ENCODE measurements around the gene CYTH1.

CYTH1 gene

DNA sequence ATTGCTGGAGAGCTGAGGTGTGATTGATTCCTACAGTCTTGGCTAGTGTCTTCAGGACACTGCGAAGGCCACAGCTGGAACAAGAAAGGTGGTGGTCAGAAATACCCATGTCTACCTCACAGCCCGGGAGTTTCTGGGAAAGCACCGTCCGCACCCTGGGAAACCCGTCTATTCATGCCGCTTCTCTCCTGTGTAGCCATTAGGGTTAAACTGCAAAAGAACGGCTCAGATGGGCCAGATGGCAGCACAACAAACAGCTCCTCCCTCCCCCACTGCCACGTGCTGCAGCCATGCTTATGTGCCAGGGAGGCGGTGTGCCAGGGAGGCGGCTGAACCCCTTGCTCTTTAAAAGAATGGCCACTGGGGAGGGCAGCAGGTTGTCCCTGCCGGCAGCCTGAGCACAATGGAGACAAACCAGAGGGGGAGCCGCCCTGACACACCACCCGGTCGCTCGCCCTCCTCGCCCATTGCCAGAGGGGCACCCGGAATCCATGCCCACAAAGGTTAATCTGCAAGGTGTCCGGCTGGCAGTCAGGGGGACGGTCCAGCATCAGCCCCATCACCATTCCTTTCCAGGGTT, 65.2 kb downstream of the CYTH1 start:
- peak; percentile 41 for DNase-seq (ENCODE audit: low spot score)

DNA sequence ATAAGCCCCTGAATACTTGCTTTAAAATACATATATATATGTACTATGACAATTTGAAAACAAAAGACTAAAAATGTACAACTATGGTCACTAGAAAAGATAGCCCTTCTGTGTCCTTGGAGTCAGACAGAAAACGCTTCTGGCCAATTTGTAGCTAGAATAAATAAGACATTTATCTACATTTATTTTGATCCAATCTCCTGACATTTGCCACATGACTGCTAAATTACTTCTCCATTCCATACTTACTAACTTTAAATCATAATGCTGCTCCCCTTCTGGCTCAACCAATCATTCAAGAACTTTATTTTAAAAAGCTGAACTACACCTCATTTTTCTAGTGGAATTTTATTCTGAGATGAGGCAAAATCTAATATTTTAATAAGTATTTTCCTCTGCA, 65.8 kb downstream of the CYTH1 start:
- no peak for DNase-seq (ENCODE audit: low spot score)

DNA sequence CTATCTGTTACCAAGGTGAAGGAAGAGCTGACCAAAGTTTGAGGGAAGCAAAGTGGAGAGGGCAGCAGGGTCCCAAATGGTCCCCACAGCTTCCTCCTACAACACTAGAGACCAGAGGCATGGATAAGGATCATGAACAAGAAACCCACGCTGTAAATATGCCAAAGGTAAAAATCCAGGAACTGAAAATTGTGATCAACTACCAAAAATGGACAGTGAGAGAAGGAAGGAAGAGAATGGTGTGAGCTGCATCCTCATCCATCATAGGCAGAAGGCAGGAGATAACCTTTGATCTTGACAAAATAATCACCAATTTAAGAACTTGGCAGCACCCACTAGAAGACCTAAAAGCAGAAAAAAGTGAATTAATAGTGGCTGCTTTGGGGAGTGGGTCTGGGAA, 66.2 kb downstream of the CYTH1 start:
- no peak for DNase-seq (ENCODE audit: low spot score)

DNA sequence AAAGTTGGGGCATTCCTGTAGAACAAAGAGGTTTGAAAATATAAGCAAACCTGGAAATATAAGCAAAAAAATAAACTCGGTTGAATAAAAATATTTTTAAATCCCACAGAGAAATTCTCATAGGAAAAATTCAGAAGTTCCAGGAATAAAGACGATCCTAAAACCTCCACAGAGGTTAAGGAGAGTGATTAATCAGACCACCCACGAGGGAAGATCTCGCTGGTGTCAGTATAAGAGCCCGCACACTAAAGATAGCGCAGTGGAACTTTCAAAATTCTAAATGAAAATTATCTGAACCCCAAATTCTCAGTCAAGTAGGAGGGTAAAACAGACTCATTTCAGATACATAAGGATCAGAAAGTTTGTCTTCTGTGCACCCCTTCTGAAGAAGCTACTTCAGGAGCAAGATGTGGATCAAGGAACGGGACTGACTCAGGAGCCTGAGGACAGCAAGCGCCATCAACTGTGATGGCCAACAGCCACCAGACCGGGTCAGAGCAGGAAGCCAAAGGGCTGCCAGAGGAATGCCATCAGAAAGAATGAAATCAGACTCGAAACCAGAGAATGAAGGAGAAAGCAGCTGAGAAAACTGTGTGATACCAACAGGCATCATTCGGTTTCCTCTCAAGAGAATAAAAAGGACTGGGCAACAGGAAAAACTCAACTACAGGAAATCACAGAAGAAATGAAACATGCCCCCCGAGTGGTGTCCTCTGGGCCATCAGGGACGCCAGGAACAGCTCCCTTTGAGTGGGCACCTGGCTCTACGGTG, 66.9 kb downstream of the CYTH1 start:
- DNase-seq (ENCODE audit: low spot score): no peak

DNA sequence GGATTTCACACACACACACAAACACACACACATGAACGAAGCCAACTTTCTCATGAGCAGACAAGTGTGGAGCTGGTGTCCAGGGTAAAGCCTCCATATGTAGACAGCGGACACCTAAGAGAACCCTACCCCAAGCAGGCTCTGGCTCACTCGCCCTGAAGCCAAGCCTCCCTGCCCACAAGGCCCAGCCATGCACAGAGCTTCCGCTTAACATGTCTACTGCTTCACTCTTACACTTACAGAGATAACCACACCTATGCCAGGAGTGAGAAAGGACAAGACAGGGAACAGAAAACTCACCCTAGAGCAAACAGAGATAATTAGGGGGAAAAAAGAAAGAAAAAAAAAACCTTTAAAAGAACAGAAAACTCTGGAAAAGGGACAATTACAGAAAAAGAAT, 67.5 kb downstream of the CYTH1 start:
- no peak for DNase-seq (ENCODE audit: low spot score)

DNA sequence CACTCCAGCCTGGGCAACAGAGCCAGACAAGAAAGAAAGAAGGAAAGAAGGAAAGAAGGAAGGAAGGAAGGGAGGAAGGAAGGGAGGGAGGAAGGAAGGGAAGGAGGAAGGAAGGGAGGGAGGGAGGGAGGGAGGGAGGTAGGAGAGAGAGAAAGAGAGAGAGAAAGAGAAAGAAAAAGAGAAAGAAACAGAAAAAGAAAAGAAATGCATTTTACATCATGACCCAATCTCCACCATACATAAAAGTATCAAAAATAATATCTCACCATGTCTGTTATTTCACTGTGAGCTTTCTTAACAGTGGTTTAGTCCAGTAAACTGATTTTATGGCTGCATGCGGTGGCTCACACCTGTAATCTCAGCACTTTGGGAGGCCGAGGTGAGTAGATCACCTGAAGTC, 70.0 kb downstream of the CYTH1 start:
- no peak for DNase-seq (ENCODE audit: low spot score)

DNA sequence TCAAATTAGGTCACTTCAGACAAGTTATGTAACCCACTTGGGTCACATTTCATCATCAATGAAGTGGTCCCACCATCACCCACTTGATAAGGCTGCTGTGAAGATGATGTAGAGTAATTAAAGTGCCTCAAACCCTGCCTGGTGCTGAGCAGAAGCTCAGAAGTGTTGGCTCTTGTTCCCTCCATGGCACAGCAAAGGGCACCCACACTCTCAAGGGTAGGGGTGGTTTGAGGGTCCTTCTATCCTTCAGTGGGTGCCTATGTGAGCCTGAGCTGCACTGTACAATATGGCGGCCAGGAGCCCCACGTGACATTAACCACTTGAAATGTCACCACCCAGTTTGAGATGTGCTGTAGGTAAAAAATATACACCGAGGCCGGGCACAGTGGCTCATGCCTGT, 71.5 kb downstream of the CYTH1 start:
- no peak for DNase-seq (ENCODE audit: low spot score)

DNA sequence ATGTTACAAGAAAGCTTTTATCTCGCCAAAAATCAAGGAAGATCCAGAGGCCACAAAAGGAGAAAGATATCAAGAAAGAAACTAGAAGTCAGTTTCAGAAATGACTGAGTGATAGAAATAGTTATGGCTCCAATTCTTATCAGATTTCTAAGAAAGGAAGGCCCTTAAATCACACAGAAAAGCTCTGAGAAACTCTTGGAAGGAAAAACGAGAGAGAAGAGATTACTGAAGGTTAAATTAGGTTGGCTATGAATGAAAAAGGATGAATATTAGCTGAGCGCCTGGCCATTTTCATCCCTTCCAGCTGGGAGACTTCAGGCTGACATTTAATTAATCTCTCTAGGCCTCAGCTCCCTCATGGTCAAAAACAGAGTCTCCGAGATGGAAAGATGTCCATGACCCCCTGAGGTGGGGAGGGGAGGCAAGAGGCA, 72.3 kb downstream of the CYTH1 start:
- DNase-seq (ENCODE audit: low spot score): peak; percentile 51

DNA sequence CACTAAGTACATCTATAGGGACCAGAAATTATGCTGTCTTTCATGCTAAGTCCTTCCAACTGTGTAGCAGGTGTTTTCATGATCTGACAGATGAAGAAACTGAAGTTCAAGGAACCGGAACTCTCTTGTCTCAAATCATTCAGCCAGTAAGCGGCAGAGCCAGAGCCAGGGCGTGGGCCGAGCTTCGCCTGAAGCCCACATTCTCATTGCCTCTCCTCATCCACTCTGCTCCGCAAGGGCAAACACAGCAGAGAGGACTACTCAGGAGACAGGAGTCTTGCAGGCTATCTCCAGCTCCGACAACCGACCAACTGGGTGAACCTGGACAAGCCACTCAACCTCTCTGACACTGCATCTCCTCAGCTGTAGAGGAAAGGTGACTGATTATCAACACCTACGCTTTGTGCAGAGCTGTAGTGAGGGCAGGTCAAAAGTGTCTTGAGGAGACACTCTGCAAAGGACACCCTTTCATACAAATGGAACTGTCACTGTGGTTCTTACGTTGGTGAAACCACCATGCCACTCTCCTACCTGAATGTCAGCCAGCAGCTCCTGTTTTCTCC, 72.9 kb downstream of the CYTH1 start:
- DNase-seq (ENCODE audit: low spot score): no peak

DNA sequence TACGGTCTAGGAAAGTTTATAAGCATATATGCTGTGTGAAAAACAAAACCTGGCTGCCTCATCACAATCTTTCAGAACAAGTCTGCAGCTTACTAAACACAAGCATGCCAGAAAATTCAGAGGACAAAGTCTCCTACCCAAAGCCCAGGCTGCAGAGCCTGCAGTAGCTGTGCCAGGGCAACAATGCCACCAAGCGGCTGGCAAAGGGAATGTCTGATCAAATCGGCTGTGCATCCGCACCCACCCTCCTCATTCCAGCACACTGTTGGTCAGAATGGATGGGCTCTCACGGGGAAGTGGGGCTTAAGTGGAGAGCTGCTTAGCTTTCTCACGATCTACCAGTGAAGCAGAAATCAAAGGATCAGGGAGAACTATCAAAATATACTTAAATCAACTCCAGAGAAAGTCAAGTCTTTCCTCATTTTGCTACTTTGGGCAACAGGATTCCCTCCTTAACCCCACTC, 73.5 kb downstream of the CYTH1 start:
- DNase-seq (ENCODE audit: low spot score): peak; percentile 73

DNA sequence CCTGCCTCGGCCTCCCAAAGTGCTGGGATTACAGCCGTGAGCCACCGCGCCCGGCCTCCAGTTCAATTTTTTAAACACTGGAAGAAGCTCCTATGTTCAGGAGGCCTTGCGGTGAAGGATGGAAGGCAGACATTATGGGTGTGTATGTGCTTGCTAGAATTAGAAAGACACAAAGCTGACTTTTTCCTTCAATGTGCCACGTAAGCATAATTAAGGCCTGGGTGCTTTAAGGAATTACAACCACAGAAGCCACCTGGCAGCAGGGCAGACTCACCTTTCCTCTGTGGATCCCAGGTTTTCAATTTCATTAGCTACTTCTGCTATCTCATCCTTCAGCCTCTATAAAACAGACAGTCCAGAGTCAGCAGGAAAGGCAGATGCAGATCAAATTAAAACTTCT, 74.2 kb downstream of the CYTH1 start:
- DNase-seq (ENCODE audit: low spot score): no peak

DNA sequence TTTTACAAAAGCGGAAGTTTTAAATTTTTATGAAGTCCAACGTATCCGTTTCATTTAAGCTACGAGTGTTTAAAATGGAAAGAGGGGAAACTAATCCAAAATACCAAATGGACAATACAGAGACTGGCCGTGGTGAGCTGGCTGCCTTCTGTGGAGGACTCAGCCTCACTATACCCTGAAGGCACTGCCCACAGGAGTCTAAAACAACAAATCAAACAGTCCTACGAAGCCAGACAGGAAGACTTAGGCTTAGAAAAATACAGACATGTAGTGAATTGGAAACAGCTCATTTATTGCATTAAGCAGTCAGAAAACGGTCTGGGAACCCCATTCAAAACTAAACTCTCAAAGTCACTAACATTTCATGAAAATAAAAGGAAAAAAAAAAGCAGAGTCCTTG, 75.1 kb downstream of the CYTH1 start:
- DNase-seq (ENCODE audit: low spot score): no peak

DNA sequence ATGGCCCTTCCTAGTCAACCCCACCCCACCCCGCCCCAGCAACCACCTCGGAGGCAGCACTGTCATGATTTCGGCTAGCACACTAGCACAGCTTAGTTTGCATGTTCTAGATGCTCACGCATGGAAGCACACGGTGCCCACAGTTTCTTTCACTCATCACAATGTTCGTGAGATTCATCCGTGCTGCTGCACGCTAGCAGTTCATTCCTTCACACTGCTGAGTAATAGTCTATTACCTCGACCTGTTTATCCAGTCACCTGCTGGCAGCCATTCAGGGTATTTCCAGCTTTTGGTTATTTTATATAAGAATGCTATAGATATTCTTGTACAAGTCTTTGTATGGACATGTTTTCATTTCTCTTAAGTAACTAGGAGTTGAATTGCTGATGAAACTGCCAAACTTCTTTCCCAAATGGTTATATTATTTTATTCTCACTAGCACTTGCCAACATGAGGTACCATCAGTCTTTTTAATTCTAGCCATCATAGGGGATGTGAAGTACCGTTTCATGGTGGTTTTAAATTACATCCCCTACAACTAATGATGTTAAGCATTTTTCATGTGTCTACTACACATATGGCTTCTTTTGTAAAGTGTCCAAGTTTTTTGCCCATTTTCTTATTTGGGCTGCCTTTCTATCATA, 75.7 kb downstream of the CYTH1 start:
- DNase-seq (ENCODE audit: low spot score): no peak

DNA sequence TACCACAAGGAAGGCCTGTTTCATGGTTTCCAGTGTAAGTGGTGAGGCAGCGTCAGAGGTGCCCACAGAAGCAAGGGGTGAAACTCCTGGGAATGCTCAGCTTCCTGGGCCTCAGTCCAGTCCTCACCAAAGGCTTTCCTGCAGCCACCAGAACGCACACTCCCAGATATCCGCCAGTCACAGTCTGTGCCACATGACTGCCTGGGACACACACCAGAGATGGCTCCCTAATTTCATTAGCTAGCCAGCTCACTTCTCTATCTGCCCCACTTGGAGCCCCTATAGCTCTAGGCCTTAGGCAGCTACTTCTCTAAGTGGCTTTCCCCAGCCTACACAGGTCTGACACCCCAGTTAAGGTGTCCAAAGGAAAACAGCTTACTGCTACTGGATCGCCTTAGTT, 77.0 kb downstream of the CYTH1 start:
- DNase-seq (ENCODE audit: low spot score): peak; percentile 92

DNA sequence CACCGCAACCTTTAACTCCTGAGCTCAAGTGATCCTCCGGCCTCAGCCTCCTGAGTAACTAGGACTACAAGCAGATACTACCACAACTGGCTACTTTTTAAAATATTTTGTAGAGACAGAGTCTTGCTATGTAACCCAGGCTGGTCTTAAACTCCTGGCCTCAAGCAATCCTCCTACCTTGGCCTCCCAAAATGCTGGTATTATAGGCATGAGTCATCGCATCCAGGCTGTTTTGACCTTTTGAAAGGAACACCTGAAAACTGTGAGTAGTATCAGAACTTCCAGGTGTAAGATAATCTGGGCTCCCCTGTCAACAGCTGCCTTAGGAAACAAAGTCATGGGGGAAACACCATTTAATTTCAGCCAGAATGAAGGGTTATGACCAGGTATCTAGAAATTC, 77.5 kb downstream of the CYTH1 start:
- no peak for DNase-seq (ENCODE audit: low spot score)

DNA sequence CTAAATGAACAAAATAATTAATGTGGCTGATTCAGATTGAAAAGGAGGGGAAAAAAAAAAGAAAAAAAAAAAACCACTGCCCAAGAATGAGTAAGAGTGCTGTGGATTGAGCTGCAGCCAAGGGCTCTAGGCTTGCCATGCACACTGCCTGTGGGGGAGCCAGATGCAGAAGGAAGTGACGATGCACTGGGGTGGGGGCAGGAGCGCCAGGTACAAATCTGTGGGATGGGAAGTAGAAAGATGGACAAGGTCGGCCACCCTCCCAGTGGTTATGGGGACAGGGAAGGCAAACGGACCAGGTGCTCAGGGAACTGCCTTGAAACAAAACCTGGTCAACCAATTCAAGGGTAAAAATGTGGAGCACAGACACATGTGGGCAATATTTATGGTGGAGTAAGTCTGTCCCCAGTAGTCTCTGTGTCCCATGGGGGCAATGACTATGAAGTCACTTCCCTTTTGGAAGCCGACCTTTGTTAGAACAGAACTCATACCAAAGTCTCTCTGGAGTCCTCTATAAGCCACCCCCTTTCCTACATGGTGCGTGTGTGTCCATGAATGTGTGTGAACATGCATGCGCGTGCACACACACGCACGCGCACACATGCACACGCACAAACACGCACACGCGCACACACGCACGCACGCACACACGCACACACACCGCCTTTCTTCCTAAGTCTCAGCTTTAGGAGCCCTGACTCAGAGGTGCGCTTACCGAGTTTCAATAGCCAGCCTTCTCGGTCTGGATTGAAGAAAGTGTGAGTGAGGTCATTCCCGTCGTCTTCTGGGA, 84.3 kb downstream of the CYTH1 start:
- DNase-seq (ENCODE audit: low spot score): no peak

DNA sequence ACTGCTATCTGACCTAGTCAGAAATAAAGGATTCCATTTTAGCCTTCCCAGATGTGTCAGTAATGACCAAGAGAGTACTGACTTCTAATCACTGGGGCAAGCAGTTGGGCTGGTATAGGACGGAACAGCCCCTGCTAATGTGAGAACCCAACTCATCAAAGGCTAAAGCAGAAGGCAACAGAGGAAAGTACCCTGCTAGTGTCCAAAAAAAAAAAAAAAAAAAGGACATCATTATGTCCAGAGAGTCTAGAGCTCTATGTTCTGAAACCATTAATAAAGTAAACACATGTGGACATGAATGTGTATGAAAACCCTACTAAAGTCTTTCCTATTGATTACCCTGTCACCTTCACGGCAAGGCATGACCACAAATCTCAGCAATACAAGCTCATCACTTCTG, 85.0 kb downstream of the CYTH1 start:
- DNase-seq (ENCODE audit: low spot score): no peak

DNA sequence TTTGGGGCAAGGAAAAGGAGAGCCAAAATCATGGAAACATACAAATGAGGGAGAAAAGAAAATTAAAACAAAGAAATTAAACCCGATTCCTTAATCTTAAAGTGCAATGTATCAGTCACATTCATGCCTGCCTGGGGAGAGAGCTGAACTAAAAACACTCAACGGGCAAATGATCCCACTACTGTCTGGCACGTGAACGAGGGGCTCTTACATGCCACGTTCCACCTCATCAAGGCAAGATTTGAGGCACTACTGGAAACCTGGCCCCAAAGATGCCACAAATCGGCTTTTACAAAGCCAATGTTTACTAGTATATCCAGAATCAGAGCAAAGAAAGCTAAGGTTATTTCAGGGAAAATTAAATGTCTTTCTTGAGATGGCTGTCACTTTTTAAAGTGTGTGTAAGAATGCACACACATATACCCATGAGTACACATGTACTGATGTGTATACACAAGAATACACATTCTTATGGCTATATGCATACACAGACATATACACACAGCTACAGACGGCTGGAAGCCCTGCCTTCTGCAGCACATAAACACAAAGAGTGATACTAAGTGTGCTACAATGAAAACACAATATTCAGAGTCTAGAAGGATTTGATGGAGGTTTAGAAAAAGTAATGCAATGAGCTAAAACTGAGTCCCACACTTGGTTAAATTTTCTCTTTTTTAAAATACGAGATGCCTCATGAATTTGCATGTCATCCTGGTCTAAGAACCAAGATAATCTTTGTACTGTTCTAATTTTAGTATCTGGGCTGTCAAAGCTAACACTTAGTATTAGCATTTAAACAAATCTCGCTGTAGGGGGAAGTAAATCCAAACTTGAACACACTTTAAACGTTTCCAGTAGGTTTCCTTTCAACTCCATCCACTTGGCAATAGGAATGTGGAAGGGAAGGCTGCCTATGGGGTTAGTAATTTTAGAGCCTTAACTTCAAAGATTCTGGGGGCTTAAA, 85.8 kb downstream of the CYTH1 start:
- DNase-seq (ENCODE audit: low spot score): no peak

DNA sequence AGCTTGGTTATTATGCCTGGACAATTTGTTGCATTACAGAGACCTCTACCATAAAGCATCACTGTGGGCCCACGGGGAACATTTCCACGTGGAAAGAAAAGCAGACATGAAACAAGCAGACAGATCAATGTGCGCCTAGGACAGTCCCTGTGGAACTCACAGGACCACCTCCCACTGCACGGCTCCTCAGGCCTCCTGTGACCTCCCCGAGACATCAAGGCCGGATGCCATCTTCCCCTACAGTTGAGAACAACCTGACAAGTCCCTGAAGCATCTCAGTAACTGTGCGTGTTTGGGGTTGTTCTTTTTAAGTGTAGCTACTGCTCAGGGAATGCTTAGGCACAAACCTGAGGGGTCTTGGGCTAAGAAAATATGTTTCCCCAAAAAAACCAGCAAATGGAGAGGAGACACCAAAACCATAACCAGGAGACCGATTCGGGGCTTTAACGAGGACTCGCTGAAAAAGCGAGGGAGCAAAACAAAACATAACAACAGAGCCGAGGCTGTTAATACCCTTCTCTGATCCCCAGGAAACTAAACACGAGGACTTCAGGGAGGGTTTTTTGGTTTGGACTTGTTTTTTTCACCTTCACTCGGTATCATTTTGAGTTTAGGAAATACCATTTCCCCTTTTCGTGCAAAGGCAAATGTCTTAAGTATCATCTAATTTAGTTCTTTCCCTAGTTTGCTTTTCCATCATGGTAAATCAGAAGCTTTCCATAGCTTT, 87.1 kb downstream of the CYTH1 start:
- no peak for DNase-seq (ENCODE audit: low spot score)

All from SK-N-DZ (cell line).